SK-N-SH treated with all-trans-retinoic acid at 6 μM for 48 hours (cell line): ENCODE results near the gene CXCL10.

Source experiments
- ATAC-seq: fragments of 200-7000 bp; cut with Tn5 transposase; 3 replicates; pipeline ENCODE4 v1.9.1; 2020; ENCODE audit warnings: mild to moderate bottlenecking, moderate library complexity
- ARNTL ChIP-seq: fragments of 450-650 bp; formaldehyde crosslinking; IDR thresholded peaks from 2 replicates; pipeline ENCODE4 v1.5.0; 2020; ENCODE audit warnings: low read depth, mild to moderate bottlenecking, moderate library complexity, borderline replicate concordance
- BACH2 ChIP-seq: fragments of 250-450 bp; sonication (Bioruptor Pico); IDR thresholded peaks from 2 replicates; pipeline ENCODE4 v1.9.0; 2021; ENCODE audit warnings: mild to moderate bottlenecking, borderline replicate concordance
- CREB5 ChIP-seq: fragments of 250-450 bp; sonication (Bioruptor Pico); IDR thresholded peaks from 2 replicates; pipeline ENCODE4 v1.5.1; 2020; ENCODE audit warnings: low read depth, mild to moderate bottlenecking, moderate library complexity
- CSDC2 ChIP-seq: fragments of 250-450 bp; sonication (Bioruptor Pico); IDR thresholded peaks from 2 replicates; pipeline ENCODE4 v1.5.0; 2020; ENCODE audit warnings: mild to moderate bottlenecking, moderate library complexity
- ESRRG ChIP-seq: fragments of 250-450 bp; sonication (Bioruptor Pico); IDR thresholded peaks from 2 replicates; pipeline ENCODE4 v1.6.1; 2021; ENCODE audit warnings: mild to moderate bottlenecking
- OSR1 ChIP-seq: fragments of 250-450 bp; sonication (Bioruptor Pico); IDR thresholded peaks from 2 replicates; pipeline ENCODE4 v1.8.0; 2022; ENCODE audit warnings: moderate library complexity, mild to moderate bottlenecking, inconsistent platforms
- POU6F1 ChIP-seq: fragments of 250-450 bp; sonication (Bioruptor Pico); IDR thresholded peaks from 2 replicates; pipeline ENCODE4 v1.8.0; 2021; ENCODE audit warnings: low read depth, mild to moderate bottlenecking, moderate library complexity, borderline replicate concordance
- PPARA ChIP-seq: fragments of 250-450 bp; sonication (Bioruptor Pico); IDR thresholded peaks from 2 replicates; pipeline ENCODE4 v1.5.0; 2020; ENCODE audit warnings: mild to moderate bottlenecking, borderline replicate concordance
- RARB ChIP-seq: fragments of 250-450 bp; sonication (Bioruptor Pico); IDR thresholded peaks from 2 replicates; pipeline ENCODE4 v1.8.0; 2021; ENCODE audit warnings: mild to moderate bottlenecking, moderate library complexity
- SNAI2 ChIP-seq: fragments of 250-450 bp; sonication (Bioruptor Pico); IDR thresholded peaks from 2 replicates; pipeline ENCODE4 v1.5.0; 2020; ENCODE audit warnings: mild to moderate bottlenecking, moderate library complexity
- TCF4 ChIP-seq: fragments of 250-450 bp; sonication (Bioruptor Pico); IDR thresholded peaks from 2 replicates; pipeline ENCODE4 v1.8.0; 2021; ENCODE audit warnings: mild to moderate bottlenecking, moderate library complexity, borderline replicate concordance
- ZC3H10 ChIP-seq: fragments of 250-450 bp; sonication (Bioruptor Pico); IDR thresholded peaks from 2 replicates; pipeline ENCODE4 v1.5.1; 2021; ENCODE audit warnings: mild to moderate bottlenecking, moderate library complexity
- ZFP3 ChIP-seq: fragments of 250-450 bp; sonication (Bioruptor Pico); IDR thresholded peaks from 2 replicates; pipeline ENCODE4 v1.5.0; 2020; ENCODE audit warnings: mild to moderate bottlenecking, moderate library complexity
- ZFP30 ChIP-seq: fragments of 450-650 bp; formaldehyde crosslinking; IDR thresholded peaks from 2 replicates; pipeline ENCODE4 v1.5.0; 2022; ENCODE audit warnings: mild to moderate bottlenecking, moderate library complexity
- ZNF565 ChIP-seq: fragments of 450-650 bp; formaldehyde crosslinking; conservative IDR thresholded peaks from 2 replicates; pipeline ENCODE4 v1.5.0; 2020; ENCODE audit warnings: low read depth, mild to moderate bottlenecking, moderate library complexity
- ZNF70 ChIP-seq: fragments of 450-650 bp; formaldehyde crosslinking; IDR thresholded peaks from 2 replicates; pipeline ENCODE4 v1.5.0; 2020; ENCODE audit warnings: mild to moderate bottlenecking, moderate library complexity
- ZNF8 ChIP-seq: fragments of 450-650 bp; formaldehyde crosslinking; IDR thresholded peaks from 2 replicates; pipeline ENCODE4 v1.5.0; 2020; ENCODE audit warnings: mild to moderate bottlenecking, moderate library complexity
- TF ChIP-seq, protein P1 (sequence below): fragments of 250-450 bp; sonication (Bioruptor Pico); IDR thresholded peaks from 2 replicates; pipeline ENCODE4 v1.8.0; 2020; ENCODE audit warnings: mild to moderate bottlenecking, moderate library complexity, borderline replicate concordance
- TF ChIP-seq, protein P2 (sequence below): fragments of 250-450 bp; sonication (Bioruptor Pico); IDR thresholded peaks from 2 replicates; pipeline ENCODE4 v1.5.0; 2020; ENCODE audit warnings: mild to moderate bottlenecking, moderate library complexity

Gene CXCL10

GRCh38 chr4:76035799-76036380 is 12.6 kb upstream of the CXCL10 start, which contains the start of gene CXCL11:
Gene CXCL11 (minus strand): TSS chr4:76036070. CDS start chr4:76035987, 83 bp downstream.
- ATAC-seq, result no peak
- TF ChIP-seq ESRRG, result no peak
- TF ChIP-seq ZNF565, result no peak
- TF ChIP-seq CREB5 (CRISPR knock-in tag), result no peak
- no peak for TF ChIP-seq ZNF70 (CRISPR knock-in tag)
- TF ChIP-seq CSDC2 (CRISPR knock-in tag), result no peak
- TF ChIP-seq, protein P1, sequence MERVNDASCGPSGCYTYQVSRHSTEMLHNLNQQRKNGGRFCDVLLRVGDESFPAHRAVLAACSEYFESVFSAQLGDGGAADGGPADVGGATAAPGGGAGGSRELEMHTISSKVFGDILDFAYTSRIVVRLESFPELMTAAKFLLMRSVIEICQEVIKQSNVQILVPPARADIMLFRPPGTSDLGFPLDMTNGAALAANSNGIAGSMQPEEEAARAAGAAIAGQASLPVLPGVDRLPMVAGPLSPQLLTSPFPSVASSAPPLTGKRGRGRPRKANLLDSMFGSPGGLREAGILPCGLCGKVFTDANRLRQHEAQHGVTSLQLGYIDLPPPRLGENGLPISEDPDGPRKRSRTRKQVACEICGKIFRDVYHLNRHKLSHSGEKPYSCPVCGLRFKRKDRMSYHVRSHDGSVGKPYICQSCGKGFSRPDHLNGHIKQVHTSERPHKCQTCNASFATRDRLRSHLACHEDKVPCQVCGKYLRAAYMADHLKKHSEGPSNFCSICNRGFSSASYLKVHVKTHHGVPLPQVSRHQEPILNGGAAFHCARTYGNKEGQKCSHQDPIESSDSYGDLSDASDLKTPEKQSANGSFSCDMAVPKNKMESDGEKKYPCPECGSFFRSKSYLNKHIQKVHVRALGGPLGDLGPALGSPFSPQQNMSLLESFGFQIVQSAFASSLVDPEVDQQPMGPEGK (CRISPR knock-in tag), result no peak
- no peak for TF ChIP-seq POU6F1
- no peak for TF ChIP-seq ZNF8 (CRISPR knock-in tag)
- no peak for TF ChIP-seq ZC3H10 (CRISPR knock-in tag)
- TF ChIP-seq RARB (CRISPR knock-in tag), result no peak
- no peak for TF ChIP-seq ZFP3 (CRISPR knock-in tag)
- TF ChIP-seq ARNTL (CRISPR knock-in tag), result no peak
- TF ChIP-seq, protein P2, sequence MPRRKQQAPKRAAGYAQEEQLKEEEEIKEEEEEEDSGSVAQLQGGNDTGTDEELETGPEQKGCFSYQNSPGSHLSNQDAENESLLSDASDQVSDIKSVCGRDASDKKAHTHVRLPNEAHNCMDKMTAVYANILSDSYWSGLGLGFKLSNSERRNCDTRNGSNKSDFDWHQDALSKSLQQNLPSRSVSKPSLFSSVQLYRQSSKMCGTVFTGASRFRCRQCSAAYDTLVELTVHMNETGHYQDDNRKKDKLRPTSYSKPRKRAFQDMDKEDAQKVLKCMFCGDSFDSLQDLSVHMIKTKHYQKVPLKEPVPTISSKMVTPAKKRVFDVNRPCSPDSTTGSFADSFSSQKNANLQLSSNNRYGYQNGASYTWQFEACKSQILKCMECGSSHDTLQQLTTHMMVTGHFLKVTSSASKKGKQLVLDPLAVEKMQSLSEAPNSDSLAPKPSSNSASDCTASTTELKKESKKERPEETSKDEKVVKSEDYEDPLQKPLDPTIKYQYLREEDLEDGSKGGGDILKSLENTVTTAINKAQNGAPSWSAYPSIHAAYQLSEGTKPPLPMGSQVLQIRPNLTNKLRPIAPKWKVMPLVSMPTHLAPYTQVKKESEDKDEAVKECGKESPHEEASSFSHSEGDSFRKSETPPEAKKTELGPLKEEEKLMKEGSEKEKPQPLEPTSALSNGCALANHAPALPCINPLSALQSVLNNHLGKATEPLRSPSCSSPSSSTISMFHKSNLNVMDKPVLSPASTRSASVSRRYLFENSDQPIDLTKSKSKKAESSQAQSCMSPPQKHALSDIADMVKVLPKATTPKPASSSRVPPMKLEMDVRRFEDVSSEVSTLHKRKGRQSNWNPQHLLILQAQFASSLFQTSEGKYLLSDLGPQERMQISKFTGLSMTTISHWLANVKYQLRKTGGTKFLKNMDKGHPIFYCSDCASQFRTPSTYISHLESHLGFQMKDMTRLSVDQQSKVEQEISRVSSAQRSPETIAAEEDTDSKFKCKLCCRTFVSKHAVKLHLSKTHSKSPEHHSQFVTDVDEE, result no peak
- TF ChIP-seq TCF4 (CRISPR knock-in tag), result no peak
- no peak for TF ChIP-seq SNAI2
- TF ChIP-seq PPARA (CRISPR knock-in tag), result no peak
- TF ChIP-seq BACH2 (CRISPR knock-in tag), result no peak
- TF ChIP-seq, all 23 proteins: peak for 0

DNA sequence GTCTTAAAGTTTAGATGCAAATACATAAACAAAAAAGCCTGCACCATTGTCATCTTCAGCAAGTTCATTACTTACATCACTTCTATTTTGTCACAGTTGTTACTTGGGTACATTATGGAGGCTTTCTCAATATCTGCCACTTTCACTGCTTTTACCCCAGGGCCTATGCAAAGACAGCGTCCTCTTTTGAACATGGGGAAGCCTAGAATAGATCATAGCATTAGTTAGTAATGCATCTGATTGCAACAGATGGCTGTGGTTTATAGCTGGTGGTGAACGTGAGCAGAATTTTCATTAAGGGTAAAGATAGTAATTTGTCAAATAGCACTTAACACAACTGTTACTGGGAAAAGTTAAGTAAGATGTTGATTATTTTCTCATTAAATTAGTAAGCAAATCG is 11.8 kb upstream of the CXCL10 start:
- ATAC-seq, result no peak
- TF ChIP-seq POU6F1 (no peak), ZNF565 (no peak), CSDC2 (CRISPR knock-in tag) (no peak), ZFP3 (CRISPR knock-in tag) (no peak), ZNF70 (CRISPR knock-in tag) (no peak)

GRCh38 chr4:76029300-76029699 is 6.0 kb upstream of the CXCL10 start:
- no peak for ATAC-seq
- TF ChIP-seq POU6F1, result no peak
- TF ChIP-seq ZFP30 (CRISPR knock-in tag), result no peak
- TF ChIP-seq, protein P1 (CRISPR knock-in tag), result no peak
- no peak for TF ChIP-seq ZNF70 (CRISPR knock-in tag)
- no peak for TF ChIP-seq ZC3H10 (CRISPR knock-in tag)
- no peak for TF ChIP-seq ESRRG
- TF ChIP-seq, protein P2, result no peak
- no peak for TF ChIP-seq OSR1
